Smooth muscle cell (in vitro differentiated cells): ENCODE data around the gene PMPCA. TPM values are rescaled to one million over a fixed set of nuclear protein-coding genes. Genes with fewer than 3 reads are reported as not detected.

Experiments
- DNase-seq: peaks from one replicate; lab custom pipeline; 2025; ENCODE audit not compliant: unreplicated experiment; lab: John Stamatoyannopoulos, UW
- H2AFZ ChIP-seq: fragments of 200-600 bp; sonication (generic); 2 replicates; pipeline ENCODE4 v1.6.0; 2016; ENCODE audit warnings: antibody characterized with exemption, low read depth, mild to moderate bottlenecking
- H3F3A ChIP-seq: fragments of 200-600 bp; sonication (generic); 2 replicates; pipeline ENCODE4 v1.6.0; 2017; ENCODE audit warnings: antibody characterized with exemption, low read depth
- H3K27ac ChIP-seq: fragments of 200-600 bp; sonication (generic); 2 replicates; pipeline ENCODE4 v1.5.1; 2016; ENCODE audit warnings: low read depth, mild to moderate bottlenecking
- H3K27me3 ChIP-seq: fragments of 200-600 bp; sonication (generic); 2 replicates; pipeline ENCODE4 v1.6.1; 2016; ENCODE audit warnings: low read depth, mild to moderate bottlenecking
- H3K36me3 ChIP-seq: fragments of 200-600 bp; sonication (generic); 2 replicates; pipeline ENCODE4 v1.5.1; 2016; ENCODE audit warnings: low read depth
- H3K4me1 ChIP-seq: fragments of 200-600 bp; sonication (generic); 2 replicates; pipeline ENCODE4 v1.5.1; 2016; ENCODE audit warnings: low read depth
- H3K4me2 ChIP-seq: fragments of 200-600 bp; sonication (generic); 2 replicates; pipeline ENCODE4 v1.6.0; 2016; ENCODE audit warnings: mild to moderate bottlenecking
- H3K4me3 ChIP-seq: fragments of 200-600 bp; sonication (generic); 2 replicates; pipeline ENCODE4 v1.5.1; 2016; ENCODE audit warnings: mild to moderate bottlenecking
- H3K79me2 ChIP-seq: fragments of 200-600 bp; sonication (generic); 2 replicates; pipeline ENCODE4 v1.6.0; 2016; ENCODE audit warnings: low read depth, mild to moderate bottlenecking
- H3K9ac ChIP-seq: fragments of 200-600 bp; sonication (generic); 2 replicates; pipeline ENCODE4 v1.6.0; 2016; ENCODE audit warnings: low read depth
- H3K9me3 ChIP-seq: fragments of 200-600 bp; sonication (generic); replicated peaks from 2 replicates; pipeline ENCODE4 v1.5.1; 2016; ENCODE audit warnings: low read depth
- H4K20me1 ChIP-seq: fragments of 200-600 bp; sonication (generic); 2 replicates; pipeline ENCODE4 v1.6.0; 2016; ENCODE audit warnings: low read depth
- WGBS: methylation state at CpG from one replicate; pipeline ENCODE4 v1.1.7; 2016; ENCODE audit warnings: low lambda C conversion rate; 5-methylcytosine and 5-hydroxymethylcytosine counted together
- polyA plus RNA-seq: library from polyadenylated mRNA; unstranded; fragments of >200 nt; fragmentation: Nextera tagmentation; extraction: Ambion mirVana; gene quantifications from 2 replicates; pipeline ENCODE4 v1.2.1, GENCODE V29; 2016
- total RNA-seq: library from RNA; depleted of rRNA; stranded (reverse); fragments of >200 nt; gene quantifications from 2 replicates; pipeline ENCODE4 v1.2.3, GENCODE V29; 2014
- TF ChIP-seq, protein P1 (sequence below): fragments of 200-600 bp; sonication (generic); IDR thresholded peaks from 2 replicates; pipeline ENCODE4 v1.5.1; 2017; ENCODE audit warnings: borderline replicate concordance, mild to moderate bottlenecking, antibody characterized with exemption; ENCODE audit not compliant: insufficient read depth, poor library complexity, severe bottlenecking

Gene PMPCA
- total and polyA plus RNA-seq, 2 experiments from 2014 or later, result 39.8 to 73.0 TPM

DNA sequence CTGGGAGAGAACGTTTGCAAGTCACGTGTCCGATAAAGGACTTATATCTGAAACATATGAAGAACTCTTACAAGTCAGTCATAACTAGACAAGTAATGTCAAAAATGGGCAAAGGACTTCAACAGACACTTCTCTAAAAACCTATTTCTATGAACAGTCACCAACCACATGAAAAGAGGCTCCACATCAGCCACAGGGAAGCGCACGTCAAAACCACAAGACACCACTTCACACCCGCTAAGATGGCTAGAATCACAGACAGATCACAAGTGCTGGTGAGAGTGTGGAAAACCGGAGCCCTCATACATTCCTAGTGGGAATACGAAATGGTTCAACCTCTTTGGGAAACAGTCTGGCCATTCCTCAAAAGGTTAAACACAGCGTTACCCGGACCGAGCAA, 25.4 kb upstream of the PMPCA start:
- WGBS, result 93% methylated on average over 11 of the region's 11 CpGs

DNA sequence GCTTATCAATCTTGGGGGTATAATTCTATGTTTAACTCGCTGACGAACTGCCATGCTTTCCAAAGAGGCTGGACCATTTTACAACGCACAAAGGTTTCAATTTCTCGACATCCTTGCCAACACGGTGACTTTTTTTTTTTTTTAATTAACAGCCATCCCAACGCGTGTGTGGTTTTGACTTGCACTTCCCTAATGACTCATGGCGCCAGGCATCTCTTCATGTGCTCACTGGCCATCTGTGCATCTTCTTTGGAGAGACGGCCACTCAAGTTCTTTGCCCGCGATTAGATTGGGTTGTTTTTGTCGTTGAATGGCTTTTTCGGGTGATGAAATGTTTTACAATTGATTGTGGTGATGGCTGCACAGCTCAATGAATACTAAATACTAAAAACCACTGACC, 24.4 kb upstream of the PMPCA start:
- Histone ChIP-seq H3K9me3 (no peaks in the 10 kb centered on the region), H4K20me1 (peaks cover 5% of the 10 kb centered on the region), H2AFZ (no peak overlapping the region), H3K4me2 (no peak overlapping the region), H3K79me2 (no peaks in the 10 kb centered on the region), H3K27me3 (no peaks in the 10 kb centered on the region), H3K4me3 (no peak overlapping the region), H3F3A (no peaks in the 10 kb centered on the region), H3K27ac (no peak overlapping the region), H3K36me3 (no peaks in the 10 kb centered on the region), H3K9ac (no peak overlapping the region), H3K4me1 (no peaks in the 10 kb centered on the region)
- TF ChIP-seq, protein P1, sequence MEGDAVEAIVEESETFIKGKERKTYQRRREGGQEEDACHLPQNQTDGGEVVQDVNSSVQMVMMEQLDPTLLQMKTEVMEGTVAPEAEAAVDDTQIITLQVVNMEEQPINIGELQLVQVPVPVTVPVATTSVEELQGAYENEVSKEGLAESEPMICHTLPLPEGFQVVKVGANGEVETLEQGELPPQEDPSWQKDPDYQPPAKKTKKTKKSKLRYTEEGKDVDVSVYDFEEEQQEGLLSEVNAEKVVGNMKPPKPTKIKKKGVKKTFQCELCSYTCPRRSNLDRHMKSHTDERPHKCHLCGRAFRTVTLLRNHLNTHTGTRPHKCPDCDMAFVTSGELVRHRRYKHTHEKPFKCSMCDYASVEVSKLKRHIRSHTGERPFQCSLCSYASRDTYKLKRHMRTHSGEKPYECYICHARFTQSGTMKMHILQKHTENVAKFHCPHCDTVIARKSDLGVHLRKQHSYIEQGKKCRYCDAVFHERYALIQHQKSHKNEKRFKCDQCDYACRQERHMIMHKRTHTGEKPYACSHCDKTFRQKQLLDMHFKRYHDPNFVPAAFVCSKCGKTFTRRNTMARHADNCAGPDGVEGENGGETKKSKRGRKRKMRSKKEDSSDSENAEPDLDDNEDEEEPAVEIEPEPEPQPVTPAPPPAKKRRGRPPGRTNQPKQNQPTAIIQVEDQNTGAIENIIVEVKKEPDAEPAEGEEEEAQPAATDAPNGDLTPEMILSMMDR, result no peak
- 89% methylated on average over 13 of the region's 13 CpGs for WGBS
- DNase-seq, result no peak

More for the DNA sequence above, 25.4 kb upstream of the PMPCA start:
- H3K79me2 ChIP-seq, result no peaks in the 10 kb centered on the region
- no peaks in the 10 kb centered on the region for H3F3A ChIP-seq
- no peak overlapping the region for H3K9ac ChIP-seq
- TF ChIP-seq, protein P1, result no peak
- H3K27me3 ChIP-seq, result no peaks in the 10 kb centered on the region
- no peak overlapping the region for H3K4me2 ChIP-seq
- H3K36me3 ChIP-seq, result no peaks in the 10 kb centered on the region
- no peaks in the 10 kb centered on the region for H3K9me3 ChIP-seq
- no peak overlapping the region for H2AFZ ChIP-seq
- peaks cover 4% of the 10 kb centered on the region for H4K20me1 ChIP-seq
- no peak overlapping the region for H3K4me3 ChIP-seq
- no peaks in the 10 kb centered on the region for H3K4me1 ChIP-seq
- no peak for DNase-seq
- no peak overlapping the region for H3K27ac ChIP-seq

DNA sequence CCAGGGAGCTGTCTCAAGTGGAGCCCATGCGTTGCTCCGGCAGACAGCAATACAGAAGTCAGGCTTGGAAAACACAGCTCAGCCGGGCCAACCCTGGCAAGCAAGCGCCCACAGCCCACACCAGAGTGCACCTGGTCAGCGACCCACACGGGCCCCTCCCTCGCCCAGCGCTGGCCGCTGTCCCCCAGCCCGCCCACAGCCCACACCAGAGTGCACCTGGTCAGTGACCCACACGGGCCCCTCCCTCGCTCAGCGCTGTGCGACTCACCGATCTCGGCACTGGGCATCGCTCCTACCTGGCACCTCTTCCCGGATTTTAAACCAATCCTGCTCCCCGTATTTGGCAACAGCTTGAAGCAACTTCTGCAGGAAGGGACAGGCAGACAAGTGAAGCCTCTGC, 23.2 kb upstream of the PMPCA start:
- TF ChIP-seq, protein P1, result no peak
- H3K4me1 ChIP-seq, result no peaks in the 10 kb centered on the region
- no peaks in the 10 kb centered on the region for H3F3A ChIP-seq
- no peak overlapping the region for H2AFZ ChIP-seq
- H3K9ac ChIP-seq, result no peak overlapping the region
- H3K79me2 ChIP-seq, result no peaks in the 10 kb centered on the region
- no peak overlapping the region for H3K4me2 ChIP-seq
- H3K27me3 ChIP-seq, result no peaks in the 10 kb centered on the region
- WGBS, result over 99% methylated on average over 15 of the region's 19 CpGs
- H3K4me3 ChIP-seq, result no peak overlapping the region
- H3K36me3 ChIP-seq, result peaks cover 3% of the 10 kb centered on the region
- H4K20me1 ChIP-seq, result peaks cover 5% of the 10 kb centered on the region
- H3K27ac ChIP-seq, result no peak overlapping the region
- H3K9me3 ChIP-seq, result no peaks in the 10 kb centered on the region
- DNase-seq, result no peak

DNA sequence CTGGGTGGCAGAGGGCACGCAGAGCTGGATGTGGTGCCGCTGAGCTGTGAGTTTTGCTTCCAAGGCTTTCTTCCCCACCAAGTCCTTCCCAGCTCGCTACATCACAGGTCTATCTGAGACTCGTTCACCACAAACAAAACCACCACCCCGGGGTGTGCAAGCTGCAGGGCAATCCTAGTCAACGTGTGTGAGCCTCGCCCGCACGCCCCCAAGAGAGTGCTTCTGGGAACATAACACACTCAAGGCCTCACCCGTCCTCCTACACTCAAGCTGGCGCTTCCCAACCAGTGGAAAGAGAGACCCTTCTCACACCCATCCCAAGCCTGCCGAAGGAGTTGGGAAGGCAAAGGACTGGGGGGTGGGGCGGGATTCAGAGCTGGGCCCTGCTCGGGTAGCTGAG, 21.1 kb upstream of the PMPCA start:
- Histone ChIP-seq H3K9me3 (no peaks in the 10 kb centered on the region), H3K4me2 (no peak overlapping the region), H2AFZ (no peak overlapping the region), H3K79me2 (no peaks in the 10 kb centered on the region), H3F3A (no peaks in the 10 kb centered on the region), H3K9ac (no peak overlapping the region), H4K20me1 (peaks cover 5% of the 10 kb centered on the region), H3K4me1 (no peaks in the 10 kb centered on the region), H3K27me3 (no peaks in the 10 kb centered on the region), H3K4me3 (no peak overlapping the region), H3K36me3 (peaks cover 3% of the 10 kb centered on the region), H3K27ac (no peak overlapping the region)
- TF ChIP-seq, protein P1, result no peak
- no peak for DNase-seq
- 98% methylated on average over 14 of the region's 14 CpGs for WGBS
